OCI-LY1 (cell line): ENCODE results near the gene MGAT2.
A peak's percentile ranks its signal among the peaks of the same experiment; 100 is the strongest.
"Not testable (repeated sequence)": the region's sequence is repeated elsewhere in the genome, so short reads cannot be mapped to it uniquely, and the experiment has no call there.

Source experiments
- H2AFZ ChIP-seq: fragments of 200-600 bp; sonication (generic), shearing (Covaris generic); 2 replicates; pipeline ENCODE4 v1.6.0; 2014; ENCODE audit warnings: antibody characterized with exemption, mild to moderate bottlenecking, low read length
- H3F3A ChIP-seq: fragments of 200-600 bp; sonication (generic), shearing (Covaris generic); 2 replicates; pipeline ENCODE4 v1.6.0; 2014; ENCODE audit warnings: mild to moderate bottlenecking, antibody characterized with exemption, low read length, moderate library complexity; ENCODE audit not compliant: insufficient read depth
- H3K27ac ChIP-seq: fragments of 200-600 bp; sonication (generic); 2 replicates; pipeline ENCODE4 v1.5.1; 2014; ENCODE audit warnings: low read length, mixed run types, mild to moderate bottlenecking, low read depth; ENCODE audit not compliant: poor library complexity, severe bottlenecking
- H3K27me3 ChIP-seq: fragments of 200-600 bp; sonication (generic); 2 replicates; pipeline ENCODE4 v1.6.0; 2014; ENCODE audit warnings: antibody characterized with exemption, mild to moderate bottlenecking, low read length, moderate library complexity; ENCODE audit not compliant: insufficient read depth
- H3K36me3 ChIP-seq: fragments of 200-600 bp; sonication (generic); 2 replicates; pipeline ENCODE4 v1.6.1; 2014; ENCODE audit warnings: mild to moderate bottlenecking, antibody characterized with exemption, low read length, moderate library complexity, mixed read lengths; ENCODE audit not compliant: insufficient read depth
- H3K4me1 ChIP-seq: fragments of 200-600 bp; sonication (generic); 2 replicates; pipeline ENCODE4 v1.5.1; 2014; ENCODE audit warnings: mild to moderate bottlenecking, low read length, moderate library complexity; ENCODE audit not compliant: insufficient read depth, severe bottlenecking
- H3K4me2 ChIP-seq: fragments of 200-600 bp; sonication (generic), shearing (Covaris generic); 2 replicates; pipeline ENCODE4 v1.6.1; 2014; ENCODE audit warnings: low read length
- H3K4me3 ChIP-seq: fragments of 200-600 bp; sonication (generic); 2 replicates; pipeline ENCODE4 v1.5.1; 2014; ENCODE audit warnings: low read length, low read depth, mild to moderate bottlenecking, mixed read lengths; ENCODE audit not compliant: poor library complexity, severe bottlenecking
- H3K79me2 ChIP-seq: fragments of 200-600 bp; shearing (Covaris generic); 2 replicates; pipeline ENCODE4 v1.6.1; 2016; ENCODE audit warnings: mixed run types, low read length, mixed read lengths; ENCODE audit not compliant: insufficient read depth
- H3K9ac ChIP-seq: fragments of 200-600 bp; sonication (generic), shearing (Covaris generic); 2 replicates; pipeline ENCODE4 v1.6.1; 2014; ENCODE audit warnings: mild to moderate bottlenecking, low read length, mixed read lengths
- H3K9me2 ChIP-seq: fragments of 200-600 bp; sonication (generic), shearing (Covaris generic); 2 replicates; pipeline ENCODE4 v1.6.1; 2014; ENCODE audit warnings: low read depth, mild to moderate bottlenecking, low read length, mixed read lengths
- H3K9me3 ChIP-seq: fragments of 200-600 bp; shearing (Covaris generic); 2 replicates; pipeline ENCODE4 v1.6.1; 2014; ENCODE audit warnings: low read length, mixed read lengths
- H4K20me1 ChIP-seq: fragments of 200-600 bp; sonication (generic), shearing (Covaris generic); 2 replicates; pipeline ENCODE4 v1.6.0; 2016; ENCODE audit warnings: mild to moderate bottlenecking, low read length; ENCODE audit not compliant: insufficient read depth
- EZH2 ChIP-seq: fragments of 200-600 bp; sonication (generic), shearing (Covaris generic); IDR thresholded peaks from 2 replicates; pipeline ENCODE4 v1.8.0; 2017; ENCODE audit warnings: borderline replicate concordance, mixed run types, mild to moderate bottlenecking, antibody characterized with exemption, low read length, moderate library complexity, mixed read lengths
- TF ChIP-seq, protein P1 (sequence below): fragments of 200-600 bp; sonication (generic), shearing (Covaris generic); IDR thresholded peaks from 2 replicates; pipeline ENCODE4 v1.5.1; 2017; ENCODE audit warnings: mild to moderate bottlenecking, antibody characterized with exemption, low read length, moderate library complexity, mixed read lengths

The MGAT2 gene

DNA sequence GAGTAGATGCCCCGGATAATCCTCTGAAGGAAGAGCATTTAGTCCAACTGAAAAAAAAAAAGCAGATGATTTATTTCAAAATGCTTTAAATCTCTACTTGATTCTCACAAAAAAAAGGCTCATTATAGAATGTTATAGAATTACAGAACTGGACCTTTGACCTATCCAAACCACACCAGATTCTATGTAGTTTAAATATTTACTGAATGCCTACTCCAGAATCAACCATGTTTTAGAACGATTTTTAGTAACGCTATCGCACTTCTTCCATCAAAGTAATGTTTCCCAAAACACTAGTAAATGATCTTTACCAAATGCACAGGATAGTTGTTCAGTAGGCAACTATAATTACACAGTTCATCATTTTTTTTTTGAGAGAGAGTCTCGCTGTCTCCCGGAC, 37.0 kb upstream of the MGAT2 start:
- Histone ChIP-seq H3K9me3 (no peaks in the 10 kb centered on the region), H3K9ac (no peak overlapping the region; the same call in 1 of the 2 replicates), H3F3A (no peaks in the 10 kb centered on the region), H3K27ac (no peak overlapping the region), H3K36me3 (peaks cover 59% of the 10 kb centered on the region), H3K4me1 (peaks cover 25% of the 10 kb centered on the region), H3K27me3 (no peaks in the 10 kb centered on the region), H4K20me1 (peaks cover 7% of the 10 kb centered on the region; the same call in 1 of the 2 replicates), H2AFZ (no peak overlapping the region), H3K9me2 (no peaks in the 10 kb centered on the region), H3K4me3 (peak overlapping the region; percentile 90), H3K79me2 (peaks cover 57% of the 10 kb centered on the region), H3K4me2 (peak overlapping the region; percentile 90)
- TF ChIP-seq, protein P1, sequence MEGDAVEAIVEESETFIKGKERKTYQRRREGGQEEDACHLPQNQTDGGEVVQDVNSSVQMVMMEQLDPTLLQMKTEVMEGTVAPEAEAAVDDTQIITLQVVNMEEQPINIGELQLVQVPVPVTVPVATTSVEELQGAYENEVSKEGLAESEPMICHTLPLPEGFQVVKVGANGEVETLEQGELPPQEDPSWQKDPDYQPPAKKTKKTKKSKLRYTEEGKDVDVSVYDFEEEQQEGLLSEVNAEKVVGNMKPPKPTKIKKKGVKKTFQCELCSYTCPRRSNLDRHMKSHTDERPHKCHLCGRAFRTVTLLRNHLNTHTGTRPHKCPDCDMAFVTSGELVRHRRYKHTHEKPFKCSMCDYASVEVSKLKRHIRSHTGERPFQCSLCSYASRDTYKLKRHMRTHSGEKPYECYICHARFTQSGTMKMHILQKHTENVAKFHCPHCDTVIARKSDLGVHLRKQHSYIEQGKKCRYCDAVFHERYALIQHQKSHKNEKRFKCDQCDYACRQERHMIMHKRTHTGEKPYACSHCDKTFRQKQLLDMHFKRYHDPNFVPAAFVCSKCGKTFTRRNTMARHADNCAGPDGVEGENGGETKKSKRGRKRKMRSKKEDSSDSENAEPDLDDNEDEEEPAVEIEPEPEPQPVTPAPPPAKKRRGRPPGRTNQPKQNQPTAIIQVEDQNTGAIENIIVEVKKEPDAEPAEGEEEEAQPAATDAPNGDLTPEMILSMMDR = no peak
- no peak for TF ChIP-seq EZH2

DNA sequence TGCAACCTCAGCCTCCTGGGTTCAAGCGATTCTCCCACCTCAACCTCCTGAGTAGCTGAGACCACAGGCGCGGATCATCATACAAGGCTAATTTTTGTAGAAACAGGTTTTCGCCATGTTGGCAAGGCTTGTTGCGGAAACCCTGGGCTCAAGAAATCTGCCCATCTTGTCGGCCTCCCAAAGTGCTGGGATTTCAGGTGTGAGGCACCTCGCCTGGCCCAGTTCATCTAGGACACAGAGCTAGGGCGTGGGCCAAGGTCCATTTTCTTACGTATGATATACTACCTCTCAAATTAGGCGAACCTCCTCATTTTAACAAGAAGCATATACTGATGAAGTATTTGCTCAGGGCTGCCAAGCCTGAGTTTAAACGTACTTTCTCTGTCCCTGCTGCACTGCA, 36.5 kb upstream of the MGAT2 start:
- peak overlapping the region; percentile 24 for H3K27ac ChIP-seq
- H4K20me1 ChIP-seq = peaks cover 7% of the 10 kb centered on the region; the same call in 1 of the 2 replicates

DNA sequence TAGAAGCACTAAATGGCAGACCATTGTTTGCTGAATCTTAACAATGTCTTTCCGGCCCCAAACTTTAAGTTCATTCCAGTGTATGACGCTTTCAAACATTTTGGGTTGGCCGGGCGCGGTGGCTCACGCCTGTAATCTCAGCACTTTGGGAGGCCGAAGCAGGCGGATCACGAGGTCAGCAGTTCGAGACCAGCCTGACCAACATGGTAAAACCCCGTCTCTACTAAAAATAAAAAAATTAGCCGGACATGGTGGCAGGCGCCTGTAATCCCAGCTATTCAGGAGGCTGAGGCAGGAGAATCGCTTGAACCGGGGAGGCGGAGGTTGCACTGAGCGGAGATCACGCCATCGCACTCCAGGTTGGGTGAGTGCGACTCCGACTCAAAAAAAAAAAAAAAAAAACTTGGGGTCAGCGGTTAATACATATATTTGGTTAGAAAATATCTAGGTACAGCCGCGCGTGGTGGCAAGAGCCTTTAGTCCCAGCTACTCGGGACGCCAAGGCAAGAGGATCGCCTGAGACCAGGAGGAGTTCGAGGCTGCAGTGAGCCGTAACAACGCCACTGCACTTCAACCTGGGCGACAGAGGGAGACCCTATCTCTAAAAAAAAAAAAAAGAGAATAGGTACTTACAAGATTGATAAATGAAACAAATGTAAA, 35.5 kb upstream of the MGAT2 start:
- H3K36me3 ChIP-seq = peaks cover 49% of the 10 kb centered on the region
- H2AFZ ChIP-seq, H3F3A ChIP-seq, H3K27me3 ChIP-seq, H4K20me1 ChIP-seq, H3K9me3 ChIP-seq, H3K9me2 ChIP-seq: not testable (repeated sequence)
- peaks cover 25% of the 10 kb centered on the region for H3K4me1 ChIP-seq
- peak overlapping the region; percentile 90 for H3K4me2 ChIP-seq
- H3K9ac ChIP-seq = peak overlapping the region; percentile 88
- peaks cover 49% of the 10 kb centered on the region for H3K79me2 ChIP-seq
- peak overlapping the region; percentile 74 for H3K27ac ChIP-seq
- H3K4me3 ChIP-seq = peak overlapping the region; percentile 90

More for the DNA sequence above, 36.5 kb upstream of the MGAT2 start:
- TF ChIP-seq EZH2 = no peak
- TF ChIP-seq, protein P1 = no peak
- Histone ChIP-seq H3K9me2 (no peaks in the 10 kb centered on the region), H3K9me3 (no peaks in the 10 kb centered on the region), H3K36me3 (peaks cover 59% of the 10 kb centered on the region), H3K4me2 (peak overlapping the region; percentile 90), H3K4me3 (peak overlapping the region; percentile 90), H3K4me1 (peaks cover 25% of the 10 kb centered on the region), H3K27me3 (no peaks in the 10 kb centered on the region), H3K9ac (peak overlapping the region; percentile 88), H2AFZ (no peak overlapping the region), H3F3A (no peaks in the 10 kb centered on the region), H3K79me2 (peaks cover 57% of the 10 kb centered on the region)
